ENCODE data around the gene SLC35A4.

Gene SLC35A4

DNA sequence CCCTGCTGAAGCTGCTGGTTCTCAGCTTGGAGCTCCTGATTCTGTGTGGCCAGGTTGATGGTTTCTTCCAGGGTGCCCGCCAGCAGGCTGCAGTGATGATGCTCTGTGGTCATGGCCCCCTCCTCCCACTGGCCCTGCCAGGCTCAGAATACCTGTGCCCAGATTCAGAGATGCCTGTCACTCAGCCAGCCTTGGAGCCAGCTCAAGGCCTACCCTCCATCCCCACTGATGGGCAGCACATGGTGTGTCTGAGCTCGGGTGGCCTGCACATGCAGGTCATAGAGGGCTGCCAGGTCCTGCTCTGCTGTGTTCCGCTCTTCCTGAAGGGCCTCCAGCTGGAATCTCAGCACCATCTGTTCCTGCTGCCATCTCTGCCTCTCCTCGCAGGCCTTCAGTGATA, 5.4 kb downstream of the SLC35A4 start:
- H3K4me2 ChIP-seq (ENCODE audit: low read length): no peak overlapping the region
- H3K9me2 ChIP-seq (ENCODE audit: low read depth, low read length): no peaks in the 10 kb centered on the region
- H3K9ac ChIP-seq (ENCODE audit: low read length): no peak overlapping the region
- no peaks in the 10 kb centered on the region for H3K9me3 ChIP-seq (ENCODE audit: low read length)
- no peak overlapping the region for H3K4me3 ChIP-seq (ENCODE audit: low read depth, low read length, poor library complexity, severe bottlenecking)
- no peaks in the 10 kb centered on the region for H3K79me2 ChIP-seq (ENCODE audit: insufficient read depth, low read length)
- no peak overlapping the region for H2AFZ ChIP-seq (ENCODE audit: low read length)
- H3K27me3 ChIP-seq (ENCODE audit: insufficient read depth, low read length): no peaks in the 10 kb centered on the region
- TF ChIP-seq, protein P1, sequence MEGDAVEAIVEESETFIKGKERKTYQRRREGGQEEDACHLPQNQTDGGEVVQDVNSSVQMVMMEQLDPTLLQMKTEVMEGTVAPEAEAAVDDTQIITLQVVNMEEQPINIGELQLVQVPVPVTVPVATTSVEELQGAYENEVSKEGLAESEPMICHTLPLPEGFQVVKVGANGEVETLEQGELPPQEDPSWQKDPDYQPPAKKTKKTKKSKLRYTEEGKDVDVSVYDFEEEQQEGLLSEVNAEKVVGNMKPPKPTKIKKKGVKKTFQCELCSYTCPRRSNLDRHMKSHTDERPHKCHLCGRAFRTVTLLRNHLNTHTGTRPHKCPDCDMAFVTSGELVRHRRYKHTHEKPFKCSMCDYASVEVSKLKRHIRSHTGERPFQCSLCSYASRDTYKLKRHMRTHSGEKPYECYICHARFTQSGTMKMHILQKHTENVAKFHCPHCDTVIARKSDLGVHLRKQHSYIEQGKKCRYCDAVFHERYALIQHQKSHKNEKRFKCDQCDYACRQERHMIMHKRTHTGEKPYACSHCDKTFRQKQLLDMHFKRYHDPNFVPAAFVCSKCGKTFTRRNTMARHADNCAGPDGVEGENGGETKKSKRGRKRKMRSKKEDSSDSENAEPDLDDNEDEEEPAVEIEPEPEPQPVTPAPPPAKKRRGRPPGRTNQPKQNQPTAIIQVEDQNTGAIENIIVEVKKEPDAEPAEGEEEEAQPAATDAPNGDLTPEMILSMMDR (IDR thresholded peaks at IDR 0.05; ENCODE audit: low read length): no peak
- no peak for TF ChIP-seq EZH2 (IDR thresholded peaks at IDR 0.05; ENCODE audit: borderline replicate concordance, low read length)
- H3K4me1 ChIP-seq (ENCODE audit: insufficient read depth, low read length, severe bottlenecking): peaks cover 23% of the 10 kb centered on the region
- H3K36me3 ChIP-seq (ENCODE audit: insufficient read depth, low read length): peaks cover 33% of the 10 kb centered on the region
- no peaks in the 10 kb centered on the region for H4K20me1 ChIP-seq (ENCODE audit: insufficient read depth, low read length)
- no peaks in the 10 kb centered on the region for H3F3A ChIP-seq (ENCODE audit: insufficient read depth, low read length)
- H3K27ac ChIP-seq (ENCODE audit: low read depth, low read length, poor library complexity, severe bottlenecking): no peak overlapping the region

DNA sequence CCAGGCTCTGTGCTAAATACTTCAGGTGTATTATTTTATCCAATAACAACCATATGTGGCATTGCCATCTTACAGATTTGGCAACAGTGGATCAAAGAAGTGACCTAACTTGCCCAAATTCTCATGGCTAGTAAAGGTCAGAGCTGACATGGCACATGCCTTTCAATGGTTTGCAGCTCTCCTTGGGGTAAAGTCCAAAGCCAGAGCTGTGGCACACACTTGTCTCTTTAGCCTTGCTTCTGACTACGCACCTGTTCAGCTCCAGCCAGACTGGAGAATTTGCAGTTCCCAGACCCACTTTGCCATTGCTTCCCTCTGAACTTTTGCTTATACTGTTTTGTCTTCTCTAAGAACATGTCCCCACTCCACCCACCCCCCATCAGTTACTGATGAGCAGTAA, 5.9 kb downstream of the SLC35A4 start:
- Histone ChIP-seq H3K9me3 (ENCODE audit: low read length) (no peaks in the 10 kb centered on the region), H3F3A (ENCODE audit: insufficient read depth, low read length) (no peaks in the 10 kb centered on the region), H2AFZ (ENCODE audit: low read length) (no peak overlapping the region), H3K4me3 (ENCODE audit: low read depth, low read length, poor library complexity, severe bottlenecking) (no peak overlapping the region), H3K4me2 (ENCODE audit: low read length) (no peak overlapping the region), H3K9ac (ENCODE audit: low read length) (no peak overlapping the region), H3K79me2 (ENCODE audit: insufficient read depth, low read length) (no peaks in the 10 kb centered on the region), H3K9me2 (ENCODE audit: low read depth, low read length) (no peaks in the 10 kb centered on the region), H4K20me1 (ENCODE audit: insufficient read depth, low read length) (no peaks in the 10 kb centered on the region), H3K27me3 (ENCODE audit: insufficient read depth, low read length) (no peaks in the 10 kb centered on the region), H3K4me1 (ENCODE audit: insufficient read depth, low read length, severe bottlenecking) (peaks cover 19% of the 10 kb centered on the region), H3K36me3 (ENCODE audit: insufficient read depth, low read length) (peaks cover 33% of the 10 kb centered on the region), H3K27ac (ENCODE audit: low read depth, low read length, poor library complexity, severe bottlenecking) (no peak overlapping the region)
- TF ChIP-seq, protein P1 (IDR thresholded peaks at IDR 0.05; ENCODE audit: low read length): no peak
- TF ChIP-seq EZH2 (IDR thresholded peaks at IDR 0.05; ENCODE audit: borderline replicate concordance, low read length): no peak

DNA sequence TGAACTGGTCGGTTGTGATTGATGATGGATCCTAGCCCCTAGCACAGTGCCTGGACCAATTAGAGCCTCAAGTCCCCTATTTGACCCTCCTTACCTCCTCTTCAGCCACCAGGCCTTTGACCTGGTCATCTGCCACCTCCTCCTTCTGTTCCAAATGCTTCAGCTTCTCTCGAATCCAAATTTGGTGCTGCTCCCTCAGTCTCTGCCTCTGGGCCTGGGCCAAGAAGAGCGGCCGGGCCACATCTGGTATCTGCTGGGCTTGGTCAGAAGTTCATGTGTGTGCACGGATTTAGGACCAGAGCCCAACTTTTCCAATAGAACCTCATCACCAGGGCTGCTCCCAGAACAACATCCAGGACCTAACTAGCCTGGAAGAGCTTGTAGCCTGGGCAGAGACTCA, 6.5 kb downstream of the SLC35A4 start:
- Histone ChIP-seq H3K9me2 (ENCODE audit: low read depth, low read length) (no peaks in the 10 kb centered on the region), H4K20me1 (ENCODE audit: insufficient read depth, low read length) (no peaks in the 10 kb centered on the region)

More for the DNA sequence above, 6.5 kb downstream of the SLC35A4 start:
- Histone ChIP-seq H3K36me3 (ENCODE audit: insufficient read depth, low read length) (peaks cover 33% of the 10 kb centered on the region), H3K9ac (ENCODE audit: low read length) (no peak overlapping the region), H3K4me2 (ENCODE audit: low read length) (no peak overlapping the region), H3K4me1 (ENCODE audit: insufficient read depth, low read length, severe bottlenecking) (peaks cover 12% of the 10 kb centered on the region), H3K4me3 (ENCODE audit: low read depth, low read length, poor library complexity, severe bottlenecking) (no peak overlapping the region), H2AFZ (ENCODE audit: low read length) (no peak overlapping the region), H3F3A (ENCODE audit: insufficient read depth, low read length) (no peaks in the 10 kb centered on the region), H3K79me2 (ENCODE audit: insufficient read depth, low read length) (no peaks in the 10 kb centered on the region), H3K27ac (ENCODE audit: low read depth, low read length, poor library complexity, severe bottlenecking) (no peak overlapping the region), H3K27me3 (ENCODE audit: insufficient read depth, low read length) (no peaks in the 10 kb centered on the region), H3K9me3 (ENCODE audit: low read length) (no peaks in the 10 kb centered on the region)
- TF ChIP-seq, protein P1 (IDR thresholded peaks at IDR 0.05; ENCODE audit: low read length): no peak
- TF ChIP-seq EZH2 (IDR thresholded peaks at IDR 0.05; ENCODE audit: borderline replicate concordance, low read length): no peak
